Measurements from ENCODE around the gene LEAP2.

DNA sequence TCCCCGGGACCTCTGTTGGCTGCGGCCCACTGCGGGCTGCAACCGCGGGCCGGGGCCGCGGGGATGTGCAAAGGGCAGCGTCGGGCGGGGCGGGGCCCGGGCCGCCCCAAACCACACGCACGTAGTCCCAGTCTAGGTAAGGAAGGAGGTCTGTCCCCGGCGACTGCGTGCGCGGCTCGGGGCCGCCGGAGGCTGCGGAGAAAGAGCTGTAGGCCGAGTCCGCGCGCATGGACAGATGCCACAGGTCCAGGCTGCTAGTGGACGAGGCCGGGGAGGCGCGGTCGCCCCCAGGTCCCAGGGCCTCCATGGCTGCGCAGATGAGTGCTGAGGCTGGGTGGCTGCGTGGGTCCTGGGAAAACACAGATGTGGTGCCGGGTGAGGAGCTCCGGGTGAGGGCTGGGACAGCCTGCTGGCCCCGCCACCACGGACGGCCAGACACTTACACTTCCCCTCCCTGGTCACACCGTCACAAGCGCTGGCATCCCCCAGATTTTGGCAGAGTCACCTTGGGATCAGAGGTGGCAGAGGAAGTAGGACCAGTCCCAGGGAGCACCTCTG lies 47.6 kb upstream of the LEAP2 start:
- TF ChIP-seq, protein P1, sequence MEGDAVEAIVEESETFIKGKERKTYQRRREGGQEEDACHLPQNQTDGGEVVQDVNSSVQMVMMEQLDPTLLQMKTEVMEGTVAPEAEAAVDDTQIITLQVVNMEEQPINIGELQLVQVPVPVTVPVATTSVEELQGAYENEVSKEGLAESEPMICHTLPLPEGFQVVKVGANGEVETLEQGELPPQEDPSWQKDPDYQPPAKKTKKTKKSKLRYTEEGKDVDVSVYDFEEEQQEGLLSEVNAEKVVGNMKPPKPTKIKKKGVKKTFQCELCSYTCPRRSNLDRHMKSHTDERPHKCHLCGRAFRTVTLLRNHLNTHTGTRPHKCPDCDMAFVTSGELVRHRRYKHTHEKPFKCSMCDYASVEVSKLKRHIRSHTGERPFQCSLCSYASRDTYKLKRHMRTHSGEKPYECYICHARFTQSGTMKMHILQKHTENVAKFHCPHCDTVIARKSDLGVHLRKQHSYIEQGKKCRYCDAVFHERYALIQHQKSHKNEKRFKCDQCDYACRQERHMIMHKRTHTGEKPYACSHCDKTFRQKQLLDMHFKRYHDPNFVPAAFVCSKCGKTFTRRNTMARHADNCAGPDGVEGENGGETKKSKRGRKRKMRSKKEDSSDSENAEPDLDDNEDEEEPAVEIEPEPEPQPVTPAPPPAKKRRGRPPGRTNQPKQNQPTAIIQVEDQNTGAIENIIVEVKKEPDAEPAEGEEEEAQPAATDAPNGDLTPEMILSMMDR (IDR thresholded peaks at IDR 0.05) = no peak
- TF ChIP-seq POLR2A (IDR thresholded peaks at IDR 0.05) = no peak
- TF ChIP-seq POLR2AphosphoS5 (IDR thresholded peaks at IDR 0.05; ENCODE audit: insufficient read depth in 1 of 2, low read depth in 1 of 2) = no peak

Data from vagina (tissue), 2 donors.